HepG2 (cell line): ENCODE measurements around the gene MTO1. TPM values are rescaled to one million over a fixed set of nuclear protein-coding genes. Genes with fewer than 3 reads are reported as not detected.
A peak's percentile ranks its signal among the peaks of the same experiment; 100 is the strongest.

Source experiments
- AKAP8 ChIP-seq: sonication (generic); formaldehyde crosslinking; IDR thresholded peaks from 2 replicates; pipeline ENCODE4 v1.5.1; 2020; ENCODE audit warnings: mild to moderate bottlenecking, missing genetic modification reagents
- BORCS8-MEF2B ChIP-seq: sonication (generic); formaldehyde crosslinking; IDR thresholded peaks from 2 replicates; pipeline ENCODE4 v1.8.0; 2022; ENCODE audit warnings: mild to moderate bottlenecking, missing genetic modification reagents
- EHMT2 ChIP-seq: fragments of 200-600 bp; sonication (generic); IDR thresholded peaks from 2 replicates; pipeline ENCODE4 v1.7.0; 2017; ENCODE audit warnings: antibody characterized with exemption, low read depth, low read length, borderline replicate concordance
- GPN1 ChIP-seq: sonication (generic); formaldehyde crosslinking; IDR thresholded peaks from 2 replicates; pipeline ENCODE4 v1.5.1; 2020; ENCODE audit warnings: missing genetic modification reagents, borderline replicate concordance
- HNF1A ChIP-seq, 2 experiments: sonication (generic) in 1 of 2; formaldehyde crosslinking in 1 of 2; IDR thresholded peaks; 2 replicates each; pipeline versions ENCODE4 v1.4.0 to v1.6.1; 2016 to 2020; ENCODE audit warnings: borderline replicate concordance in 1 of 2, low read depth in 1 of 2, mild to moderate bottlenecking in 1 of 2, missing genetic modification reagents in 1 of 2
- HNRNPUL1 ChIP-seq: fragments of 200-400 bp; formaldehyde crosslinking; IDR thresholded peaks from 2 replicates; pipeline ENCODE4 v1.6.1; 2017; ENCODE audit warnings: low read depth, mild to moderate bottlenecking, low read length, moderate library complexity
- PAF1 ChIP-seq: IDR thresholded peaks from 2 replicates; pipeline ENCODE4 v1.6.1; 2016; ENCODE audit warnings: missing genetic modification reagents, missing compliant biosample characterization
- POLR2A ChIP-seq, 2 experiments: IDR thresholded peaks; 2 replicates each; pipeline ENCODE4 v1.6.1; 2011; ENCODE audit warnings: low read depth in 2 of 2, low read length in 2 of 2, mild to moderate bottlenecking in 1 of 2, moderate library complexity in 1 of 2; ENCODE audit not compliant: insufficient read depth in 1 of 2
- SRSF9 ChIP-seq: fragments of 200-400 bp; formaldehyde crosslinking; IDR thresholded peaks from 2 replicates; pipeline ENCODE4 v1.6.1; 2018; ENCODE audit warnings: borderline replicate concordance, mild to moderate bottlenecking, low read depth, low read length; ENCODE audit not compliant: insufficient read depth, poor library complexity, severe bottlenecking
- TCF7L2 ChIP-seq: IDR thresholded peaks from 2 replicates; pipeline ENCODE4 v1.6.1; 2011; ENCODE audit warnings: mild to moderate bottlenecking, low read depth, low read length, moderate library complexity
- ZFP36 ChIP-seq: fragments of 150-350 bp; IDR thresholded peaks from 2 replicates; pipeline ENCODE4 v1.6.1; 2018; ENCODE audit warnings: borderline replicate concordance, low read length, low read depth; ENCODE audit not compliant: partially characterized antibody
- ZFP82 ChIP-seq: sonication (generic); formaldehyde crosslinking; IDR thresholded peaks from 2 replicates; pipeline ENCODE4 v1.5.1; 2020; ENCODE audit warnings: mild to moderate bottlenecking, missing genetic modification reagents, borderline replicate concordance
- ZFX ChIP-seq: sonication (generic); formaldehyde crosslinking; IDR thresholded peaks from 2 replicates; pipeline ENCODE4 v1.4.0; 2020; ENCODE audit warnings: mild to moderate bottlenecking, low read depth, missing genetic modification reagents, moderate library complexity
- ZNF160 ChIP-seq: sonication (generic); formaldehyde crosslinking; IDR thresholded peaks from 2 replicates; pipeline ENCODE4 v1.8.0; 2022; ENCODE audit warnings: mild to moderate bottlenecking, inconsistent platforms, missing genetic modification reagents
- ZNF354B ChIP-seq: sonication (generic); formaldehyde crosslinking; IDR thresholded peaks from 2 replicates; pipeline ENCODE4 v1.8.0; 2022; ENCODE audit warnings: mild to moderate bottlenecking, missing genetic modification reagents
- ZNF362 ChIP-seq: sonication (generic); formaldehyde crosslinking; IDR thresholded peaks from 2 replicates; pipeline ENCODE4 v1.4.0; 2020; ENCODE audit warnings: missing genetic modification reagents, mild to moderate bottlenecking, borderline replicate concordance
- ZNF367 ChIP-seq: sonication (generic); formaldehyde crosslinking; IDR thresholded peaks from 2 replicates; pipeline ENCODE4 v1.4.0; 2020; ENCODE audit warnings: missing genetic modification reagents, borderline replicate concordance
- polyA plus RNA-seq, 8 experiments: library from polyadenylated mRNA; depleted of rRNA in 3 of 8; stranded (reverse) in 7 of 8; unstranded in 1 of 8; fragments of >200 nt; fragmentation: Illumina TruSeq in 4 of 8; extraction: Trizol in 4 of 8; gene quantifications; 2 replicates each; pipeline versions ENCODE4 v1.2.1 to v1.2.3, GENCODE V29; 2011 to 2016; ENCODE audit warnings: low read depth in 4 of 8, missing spikeins in 1 of 8, mixed read lengths in 1 of 8; ENCODE audit not compliant: insufficient read depth in 1 of 8
- total RNA-seq, 5 experiments: library from RNA; depleted of rRNA; stranded (reverse); fragments of >200 nt; fragmentation: Illumina TruSeq; extraction: Trizol; gene quantifications; 2 replicates each; pipeline ENCODE4 v1.2.3, GENCODE V29; 2016; ENCODE audit warnings: low read depth in 1 of 5
- TF ChIP-seq, protein P1 (sequence below): sonication (generic); formaldehyde crosslinking; conservative IDR thresholded peaks from 2 replicates; pipeline ENCODE4 v1.4.0; 2020; ENCODE audit warnings: missing genetic modification reagents
- TF ChIP-seq, protein P2 (sequence below): sonication (generic); formaldehyde crosslinking; IDR thresholded peaks from 2 replicates; pipeline ENCODE4 v1.5.0; 2020; ENCODE audit warnings: missing genetic modification reagents, mild to moderate bottlenecking, borderline replicate concordance
- TF ChIP-seq, protein P3 (sequence below): IDR thresholded peaks from 2 replicates; pipeline ENCODE4 v1.6.1; 2012; ENCODE audit warnings: inconsistent platforms

MTO1 gene
- total and polyA plus RNA-seq, 2 of the 13 experiments (the other 11 are each of a cell fraction or from before 2014, with no cell fraction given), result 21.1 to 45.3 TPM

DNA sequence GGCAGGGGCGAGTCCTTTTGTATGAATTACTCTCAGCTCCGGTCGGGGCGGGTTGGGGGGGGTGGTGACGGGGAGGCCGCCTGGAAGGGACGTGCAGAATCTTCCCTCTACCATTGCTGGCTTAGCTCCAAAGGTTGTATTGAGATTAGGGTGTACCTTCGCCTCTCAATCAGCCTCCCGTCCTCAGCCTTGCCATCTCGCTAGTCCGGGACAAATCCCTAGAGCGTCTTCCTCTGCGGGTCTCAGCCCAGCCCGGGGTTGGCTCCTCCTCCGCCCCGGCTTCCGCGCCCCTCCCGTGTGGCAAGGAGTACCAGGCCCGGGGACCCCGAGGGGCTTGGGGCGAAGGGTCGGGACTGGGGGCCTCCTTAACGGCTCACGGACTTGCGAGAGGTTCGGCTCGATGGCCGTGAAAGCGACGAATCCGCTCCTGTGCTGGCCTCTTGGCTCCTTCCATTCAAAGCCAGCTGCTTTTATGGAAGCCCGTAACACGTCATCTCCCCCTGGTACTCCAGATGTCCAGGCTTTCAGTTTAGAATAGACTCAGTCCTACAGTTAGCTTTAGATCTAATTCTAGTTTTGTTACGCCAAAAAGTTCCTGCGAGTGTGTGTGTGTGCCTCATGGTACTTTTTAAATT lies 59.9 kb downstream of the MTO1 start (continued):
- TF ChIP-seq, protein P1, sequence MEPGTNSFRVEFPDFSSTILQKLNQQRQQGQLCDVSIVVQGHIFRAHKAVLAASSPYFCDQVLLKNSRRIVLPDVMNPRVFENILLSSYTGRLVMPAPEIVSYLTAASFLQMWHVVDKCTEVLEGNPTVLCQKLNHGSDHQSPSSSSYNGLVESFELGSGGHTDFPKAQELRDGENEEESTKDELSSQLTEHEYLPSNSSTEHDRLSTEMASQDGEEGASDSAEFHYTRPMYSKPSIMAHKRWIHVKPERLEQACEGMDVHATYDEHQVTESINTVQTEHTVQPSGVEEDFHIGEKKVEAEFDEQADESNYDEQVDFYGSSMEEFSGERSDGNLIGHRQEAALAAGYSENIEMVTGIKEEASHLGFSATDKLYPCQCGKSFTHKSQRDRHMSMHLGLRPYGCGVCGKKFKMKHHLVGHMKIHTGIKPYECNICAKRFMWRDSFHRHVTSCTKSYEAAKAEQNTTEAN (CRISPR knock-in tag), result no peak
- no peak; the same call in 1 of the 2 replicates for TF ChIP-seq BORCS8-MEF2B (CRISPR knock-in tag)
- no peak for TF ChIP-seq EHMT2
- TF ChIP-seq HNF1A (IDR thresholded peaks at IDR 0.05; ENCODE audit: low read depth), result 0 out of 2 replicates have a peak, but pooled peaks have one; percentile 11
- TF ChIP-seq HNF1A (CRISPR knock-in tag; IDR thresholded peaks at IDR 0.05; ENCODE audit: borderline replicate concordance), result peak; percentile 12; the same call in 1 of the 2 replicates
- TF ChIP-seq ZNF160 (CRISPR knock-in tag), result no peak
- no peak for TF ChIP-seq ZFX
- no peak for TF ChIP-seq PAF1
- TF ChIP-seq ZNF354B (CRISPR knock-in tag), result no peak
- TF ChIP-seq, protein P2, sequence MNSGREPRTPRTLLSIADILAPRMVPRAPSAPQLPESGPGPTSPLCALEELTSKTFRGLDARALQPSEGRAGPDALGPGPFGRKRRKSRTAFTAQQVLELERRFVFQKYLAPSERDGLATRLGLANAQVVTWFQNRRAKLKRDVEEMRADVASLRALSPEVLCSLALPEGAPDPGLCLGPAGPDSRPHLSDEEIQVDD (CRISPR knock-in tag), result no peak
- no peak for TF ChIP-seq ZFP82 (CRISPR knock-in tag)
- no peak for TF ChIP-seq GPN1 (CRISPR knock-in tag)
- TF ChIP-seq, protein P3, sequence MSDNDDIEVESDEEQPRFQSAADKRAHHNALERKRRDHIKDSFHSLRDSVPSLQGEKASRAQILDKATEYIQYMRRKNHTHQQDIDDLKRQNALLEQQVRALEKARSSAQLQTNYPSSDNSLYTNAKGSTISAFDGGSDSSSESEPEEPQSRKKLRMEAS, result no peak
- TF ChIP-seq AKAP8, result no peak
- TF ChIP-seq ZNF362, result no peak
- no peak for TF ChIP-seq ZFP36
- no peak for TF ChIP-seq TCF7L2
- TF ChIP-seq POLR2A (IDR thresholded peaks at IDR 0.05; ENCODE audit: insufficient read depth in 1 of 2, low read depth in 2 of 2, low read length in 2 of 2), result peak; percentile 58 to 63
- TF ChIP-seq HNRNPUL1, result no peak
- no peak for TF ChIP-seq ZNF367
- TF ChIP-seq SRSF9, result no peak
